ENCODE results near the gene CDCP2. TPM values are rescaled to one million over a fixed set of nuclear protein-coding genes. Genes with fewer than 3 reads are reported as not detected.
"Not testable (repeated sequence)": the region's sequence is repeated elsewhere in the genome, so short reads cannot be mapped to it uniquely, and the experiment has no call there.

The CDCP2 gene
- polyA plus RNA-seq, 12 donors = 0.07 to 0.11 TPM; not detected in 10

DNA sequence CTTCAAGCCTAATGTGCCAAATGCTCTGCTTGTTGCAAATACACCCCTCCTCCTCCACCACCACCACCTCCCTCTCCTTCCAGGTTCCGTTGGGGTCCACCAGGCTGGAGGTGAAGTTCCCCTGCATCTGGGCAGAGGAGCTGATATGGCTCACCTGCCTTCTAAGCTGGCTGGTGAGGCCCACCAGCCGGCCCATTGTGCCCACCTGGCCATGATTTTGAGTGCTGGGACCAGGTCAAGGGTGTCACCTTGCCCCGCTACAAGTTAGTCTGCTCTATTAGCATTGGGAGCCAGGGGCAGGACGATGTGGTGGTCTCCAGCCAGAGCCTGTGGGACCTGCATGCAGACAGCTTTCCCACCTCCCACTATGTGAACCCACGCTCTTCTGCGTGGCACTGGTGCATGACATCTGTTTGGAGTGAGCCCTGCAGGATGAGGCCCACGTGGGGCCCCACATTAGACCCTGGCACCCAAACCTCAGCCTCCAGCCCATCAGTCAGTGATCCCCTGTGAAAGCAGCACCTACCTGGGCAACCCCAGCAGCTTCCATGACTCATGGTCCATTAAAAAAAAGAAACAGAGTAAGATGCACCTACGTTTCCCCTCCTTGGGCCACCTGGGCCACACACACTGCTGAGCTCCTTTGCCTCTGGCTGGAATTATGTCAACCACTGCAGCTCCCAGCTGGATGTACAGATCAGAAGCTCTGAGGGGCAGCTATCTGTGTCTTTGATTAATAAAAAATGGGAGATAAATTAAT lies 15.6 kb upstream of the CDCP2 start:
- DNase-seq = no peak

DNA sequence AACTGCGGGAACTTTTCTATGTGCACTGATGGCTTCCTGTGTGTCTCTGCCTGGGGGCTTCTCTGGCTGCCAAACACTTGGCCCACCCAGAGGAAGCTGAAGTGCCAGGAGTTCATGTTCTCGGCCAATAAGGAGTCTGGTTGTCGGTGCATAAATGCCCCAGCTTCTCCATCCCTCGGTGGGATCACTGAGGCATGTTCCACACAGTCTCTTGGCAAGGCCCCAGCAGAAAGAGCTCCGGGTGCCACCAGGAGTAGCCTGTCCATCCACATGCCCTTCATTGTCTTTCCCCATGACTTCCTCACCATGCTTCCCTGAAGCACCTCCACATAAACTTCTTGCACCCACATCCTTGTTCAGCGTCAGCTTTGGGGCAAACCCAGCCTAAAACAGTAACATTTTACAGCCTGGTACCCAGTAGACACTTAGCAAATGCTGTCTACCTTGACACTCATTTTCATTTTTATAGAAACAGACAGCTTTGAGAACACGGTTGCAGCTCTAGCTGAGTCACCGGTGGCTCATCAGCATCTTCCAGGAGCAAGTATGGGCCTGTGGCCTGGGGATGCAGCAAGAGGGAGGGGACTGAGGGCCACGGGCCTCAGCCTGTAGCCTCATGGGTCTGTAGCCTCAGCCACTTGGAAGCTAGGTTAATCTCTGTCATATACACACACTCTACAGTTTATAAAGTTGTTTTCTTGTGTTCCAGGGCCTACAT lies 14.8 kb upstream of the CDCP2 start:
- no peak for DNase-seq

DNA sequence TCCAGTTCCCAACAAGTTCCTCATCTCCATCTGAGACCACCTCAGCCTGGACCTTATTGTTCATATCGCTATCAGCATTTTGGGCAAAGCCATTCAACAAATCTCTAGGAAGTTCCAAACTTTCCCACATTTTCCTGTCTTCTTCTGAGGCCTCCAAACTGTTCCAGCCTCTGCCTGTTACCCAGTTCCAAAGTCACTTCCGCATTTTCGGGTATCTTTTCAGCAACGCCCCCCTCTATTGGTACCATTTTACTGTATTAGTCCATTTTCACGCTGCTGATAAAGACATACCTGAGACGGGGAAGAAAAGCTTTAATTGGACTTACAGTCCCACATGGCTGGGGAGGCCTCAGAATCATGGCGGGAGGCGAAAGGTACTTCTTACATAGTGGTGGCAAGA lies 13.6 kb upstream of the CDCP2 start:
- DNase-seq = not testable (repeated sequence)

DNA sequence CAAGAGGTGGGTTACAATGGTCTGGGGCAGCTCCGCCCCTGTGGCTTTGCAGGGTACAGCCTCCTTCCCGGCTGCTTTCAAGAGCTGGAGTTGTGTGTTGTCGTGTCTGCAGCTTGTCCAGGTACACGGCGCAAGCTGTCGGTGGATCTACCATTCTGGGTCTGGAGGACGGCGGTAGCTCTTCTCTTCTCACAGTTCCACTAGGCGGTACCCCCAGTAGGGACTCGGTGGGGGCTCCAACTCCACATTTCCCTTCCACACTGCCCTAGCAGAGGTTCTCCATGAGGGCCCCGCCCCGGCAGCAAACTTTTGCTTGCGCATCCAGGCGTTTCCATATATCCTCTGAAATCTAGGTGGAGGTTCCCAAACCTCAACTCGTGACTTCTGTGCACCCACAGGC lies 12.3 kb upstream of the CDCP2 start:
- no peak for DNase-seq

DNA sequence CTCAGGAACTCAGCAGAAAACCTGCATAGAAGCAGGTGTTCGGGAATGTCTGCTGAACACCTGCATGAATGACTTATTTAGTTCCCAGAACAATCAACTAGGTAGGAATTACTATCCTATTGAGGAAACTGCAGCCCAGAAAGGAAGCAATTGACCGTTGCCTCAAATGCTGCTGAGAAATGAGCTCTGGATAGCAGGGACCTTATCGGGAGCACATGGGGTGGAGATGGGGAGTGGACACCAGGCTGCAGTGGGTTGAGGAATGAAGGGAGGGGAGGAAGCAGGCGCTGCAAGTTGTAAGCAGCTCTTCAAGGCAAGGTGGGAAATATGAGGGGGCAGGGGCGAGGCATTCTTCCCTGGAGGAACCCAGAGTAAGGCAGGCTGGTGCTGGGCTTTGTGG lies 10.8 kb upstream of the CDCP2 start:
- no peak for DNase-seq

DNA sequence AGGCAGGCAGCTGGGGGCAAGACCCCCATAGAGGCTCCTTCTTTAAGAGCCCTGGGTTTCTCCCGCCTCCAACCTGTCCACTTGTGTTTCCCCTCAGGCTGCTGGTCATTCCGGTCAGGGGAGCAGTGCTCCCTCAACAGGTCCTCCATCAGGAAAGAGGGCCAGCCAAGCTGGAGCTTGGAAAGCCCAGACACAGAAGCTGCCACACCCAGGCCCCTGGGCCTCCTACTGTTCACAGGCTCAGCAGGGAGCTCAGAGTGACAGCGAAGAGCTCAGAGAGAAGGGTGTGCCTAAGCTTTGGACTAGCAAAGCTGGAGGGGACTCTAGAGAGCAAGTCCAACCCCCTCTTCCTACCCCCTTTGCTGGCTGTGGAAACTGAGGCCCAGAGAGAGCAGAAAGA lies 10.3 kb upstream of the CDCP2 start:
- DNase-seq = no peak

DNA sequence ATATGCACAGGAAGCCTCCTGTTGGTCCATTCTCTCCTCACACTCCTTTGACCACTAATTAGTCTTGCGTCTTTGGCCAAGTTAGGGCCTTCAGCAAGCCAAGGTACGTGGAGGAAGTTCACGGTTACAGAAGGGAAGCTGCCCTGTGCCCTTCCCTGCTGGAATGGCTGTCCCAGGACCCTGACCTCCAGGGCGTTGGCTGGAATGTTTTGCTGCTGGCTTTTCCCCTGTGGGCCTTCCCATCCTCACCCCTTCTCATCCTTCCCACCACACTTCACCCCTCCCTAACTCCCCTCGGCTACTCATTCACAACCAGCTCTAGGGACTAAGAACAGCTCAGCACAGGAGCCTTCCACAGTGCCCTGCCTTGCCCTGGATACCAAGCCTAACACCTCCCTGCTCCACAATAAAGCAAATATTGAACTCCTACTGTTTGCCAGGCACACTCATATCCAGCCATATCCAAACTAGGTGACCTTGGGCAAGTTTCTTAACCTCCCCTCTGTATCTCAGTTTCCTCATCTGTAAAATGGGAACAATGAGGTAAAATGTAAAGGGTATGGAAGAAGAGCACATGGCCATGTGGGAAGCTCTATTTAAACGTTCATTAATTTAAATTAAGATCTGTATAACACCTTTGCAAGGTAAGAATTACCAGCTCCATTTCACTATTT lies 8.8 kb upstream of the CDCP2 start:
- no peak for DNase-seq

DNA sequence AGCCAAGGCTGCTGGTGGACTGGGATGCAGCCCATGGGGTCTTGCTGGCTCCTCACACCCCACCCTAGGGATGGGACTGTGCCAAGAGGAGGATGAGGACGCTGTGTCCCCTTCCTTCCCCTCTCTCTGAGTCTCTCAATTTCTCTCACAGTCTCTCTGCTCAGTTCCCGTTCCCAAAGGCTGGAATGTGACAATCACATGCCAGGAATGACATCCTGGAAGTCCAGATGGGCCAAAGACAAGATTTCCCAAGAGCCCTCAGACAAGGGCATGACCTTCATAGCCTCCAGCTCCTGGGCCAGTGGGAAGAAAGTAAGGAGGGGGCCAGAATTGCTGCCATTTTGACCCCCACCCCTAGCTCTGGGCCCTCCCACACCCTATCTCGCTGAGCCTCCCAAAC lies 7.6 kb upstream of the CDCP2 start:
- no peak for DNase-seq

DNA sequence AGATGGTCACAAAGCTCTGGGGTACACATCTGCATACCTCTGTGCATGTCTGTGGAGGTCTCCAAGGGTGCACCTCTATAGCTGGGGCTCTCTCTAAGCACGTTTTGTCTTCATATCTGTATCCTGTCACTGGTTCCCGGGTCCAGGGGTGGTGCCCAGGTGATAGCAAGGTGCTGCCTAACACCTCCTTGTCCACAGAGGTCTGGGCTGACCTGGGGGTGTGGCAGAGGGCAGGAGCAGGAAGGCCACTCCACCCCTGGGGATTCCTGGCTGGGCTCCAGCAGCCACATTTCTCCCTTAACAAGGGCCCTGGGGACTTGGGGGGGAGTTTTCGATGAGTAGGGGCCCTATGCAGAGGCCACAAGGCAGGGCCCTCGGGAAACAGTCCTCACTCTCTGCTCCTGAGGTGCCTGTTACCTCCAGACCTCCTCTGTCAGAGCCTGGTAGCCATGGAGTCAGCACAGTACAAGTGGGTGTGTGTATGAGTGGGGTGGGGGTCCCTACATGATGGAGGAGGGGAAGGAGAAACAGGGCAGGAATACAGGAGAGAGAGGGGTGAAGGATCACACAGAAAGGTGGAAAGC lies 7.0 kb upstream of the CDCP2 start:
- DNase-seq = no peak

DNA sequence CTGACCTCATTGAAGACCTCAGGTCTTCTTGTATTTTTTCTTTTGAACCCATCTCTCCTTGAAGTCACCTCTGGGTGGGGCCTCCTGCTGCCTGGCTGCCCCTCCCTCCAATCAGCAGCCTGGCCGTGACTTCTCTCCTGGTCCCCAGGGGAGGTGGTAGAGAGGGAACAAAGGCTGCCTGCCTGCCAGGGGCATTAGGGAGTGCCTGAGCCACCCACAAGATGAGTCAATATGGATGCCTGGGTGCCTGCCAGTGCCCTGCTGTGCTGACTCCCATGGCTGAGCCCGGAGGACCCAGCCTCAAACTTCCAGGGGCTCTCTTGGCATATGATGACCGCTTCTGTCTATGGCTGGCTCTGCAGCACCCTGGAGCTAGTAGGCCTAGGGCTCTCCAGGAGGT lies 5.3 kb upstream of the CDCP2 start:
- no peak for DNase-seq

DNA sequence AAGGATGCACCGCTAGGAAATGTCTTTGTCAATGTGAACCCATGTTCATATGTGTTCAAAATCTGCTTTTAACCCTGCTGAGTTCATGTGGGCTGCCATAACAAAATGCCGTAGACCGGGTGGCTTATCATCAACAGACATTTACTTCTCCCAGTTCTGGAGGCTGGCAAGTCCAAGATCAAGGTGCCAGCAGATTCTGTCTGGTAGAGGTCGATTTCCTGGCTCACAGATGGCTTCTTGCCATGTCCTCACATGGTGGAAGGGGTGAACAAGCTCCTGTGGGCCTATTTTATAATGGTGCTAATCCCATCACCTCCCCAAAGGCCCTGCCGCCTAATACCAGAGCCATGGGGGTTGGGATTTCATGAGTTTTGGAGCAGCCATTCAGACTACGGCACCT lies 4.6 kb upstream of the CDCP2 start:
- DNase-seq = no peak

DNA sequence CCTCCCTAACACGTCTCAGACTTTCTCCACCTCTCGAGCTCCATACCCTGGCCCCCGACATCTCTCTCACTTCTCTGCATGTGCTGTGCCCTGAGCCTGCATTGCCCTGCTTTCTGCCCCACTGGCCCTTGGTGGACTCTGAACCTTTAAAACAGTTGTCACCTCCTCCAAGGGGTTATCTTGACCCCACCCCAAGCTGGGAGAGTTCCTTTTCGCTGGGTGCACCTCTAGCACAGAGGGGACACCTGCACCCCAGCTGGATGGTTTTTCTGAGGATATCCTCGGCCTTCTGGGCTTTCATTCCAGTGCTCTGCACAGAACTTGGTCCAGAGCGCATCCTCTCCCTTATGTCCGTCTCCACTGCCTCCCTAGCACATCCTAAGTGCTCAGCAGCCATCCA lies 4.2 kb upstream of the CDCP2 start:
- no peak for DNase-seq

DNA sequence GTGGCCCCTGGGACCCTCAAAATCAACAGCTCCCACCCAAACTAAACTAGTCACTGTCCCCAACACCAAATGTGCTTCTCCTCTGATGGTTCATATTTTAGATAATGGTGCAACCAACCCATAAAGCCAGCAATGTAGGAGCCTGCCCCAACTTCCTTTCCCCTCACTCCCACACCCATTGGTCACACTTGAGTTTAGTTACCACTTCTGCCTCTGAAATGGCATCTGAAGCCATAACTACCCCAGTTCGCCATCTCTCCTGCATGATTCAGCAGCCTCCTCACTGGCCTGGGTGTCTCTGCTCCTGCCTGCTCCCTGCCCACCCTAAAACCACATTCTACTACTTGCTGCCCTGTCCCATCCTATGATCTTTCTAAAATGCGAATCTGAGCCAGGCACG lies 3.4 kb upstream of the CDCP2 start:
- DNase-seq = no peak

DNA sequence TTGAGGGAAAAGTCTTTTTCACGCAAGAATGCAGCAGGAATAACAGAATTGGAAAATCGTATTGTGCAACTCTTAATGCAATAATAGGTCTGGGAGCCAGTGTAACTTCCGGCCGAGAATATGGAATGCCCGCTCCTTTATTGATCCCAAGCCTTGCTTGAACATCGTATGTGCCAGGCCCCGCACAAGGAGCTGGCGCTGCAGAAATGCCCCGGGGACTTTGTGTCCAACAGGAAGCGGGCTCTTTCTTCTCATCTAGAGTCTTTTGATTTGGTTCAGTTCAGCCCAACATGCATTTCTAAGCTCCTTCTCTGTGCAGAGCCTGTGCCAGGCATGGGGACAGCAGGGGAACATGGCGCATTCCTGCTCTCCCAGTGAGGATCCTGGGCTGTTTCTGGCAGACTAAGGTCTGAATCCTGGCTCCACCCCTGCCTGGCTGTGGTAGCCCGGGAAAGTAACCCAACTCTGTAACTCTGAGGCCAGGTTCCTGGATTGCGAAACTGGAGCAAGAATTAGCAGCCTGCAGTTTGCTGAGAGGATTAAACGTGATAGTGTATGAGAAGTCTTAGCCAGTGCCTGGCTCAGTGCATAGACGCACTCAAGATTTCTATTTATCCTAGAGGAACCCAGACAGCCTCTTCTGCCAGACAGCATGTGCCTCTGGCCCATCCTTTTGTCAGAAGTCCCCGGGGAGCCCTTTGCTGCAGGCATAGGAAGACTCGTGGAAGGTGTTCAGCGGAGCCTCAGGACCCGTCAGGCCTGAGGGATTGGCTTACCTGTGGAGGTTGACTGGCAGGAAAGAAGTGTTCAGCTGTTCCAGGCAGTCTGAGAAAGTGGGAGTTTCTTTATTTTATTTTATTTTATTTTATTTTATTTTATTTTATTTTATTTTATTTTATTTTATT lies 987 bp upstream of the CDCP2 start:
- peak; percentile 63 for DNase-seq

DNA sequence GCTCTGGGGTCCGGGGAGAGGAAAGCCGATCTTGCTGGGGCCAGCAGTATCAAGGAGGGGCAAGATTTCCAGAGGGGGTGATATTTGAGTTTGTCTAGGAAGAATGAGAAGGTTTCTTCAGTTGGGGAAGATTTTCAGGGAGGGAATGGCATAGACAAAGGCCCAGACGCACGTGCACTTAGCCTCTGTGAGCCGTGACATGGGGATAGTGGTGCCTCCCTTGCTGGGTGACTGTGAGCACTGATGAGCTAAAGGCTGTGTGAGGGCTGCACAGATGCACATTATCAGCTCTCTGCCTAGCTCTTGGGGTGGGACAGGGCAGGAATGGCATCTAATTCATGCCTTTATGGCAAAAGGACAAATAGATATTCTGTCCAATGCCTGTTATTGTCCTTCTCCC lies 1.8 kb downstream of the CDCP2 start:
- DNase-seq = no peak

DNA sequence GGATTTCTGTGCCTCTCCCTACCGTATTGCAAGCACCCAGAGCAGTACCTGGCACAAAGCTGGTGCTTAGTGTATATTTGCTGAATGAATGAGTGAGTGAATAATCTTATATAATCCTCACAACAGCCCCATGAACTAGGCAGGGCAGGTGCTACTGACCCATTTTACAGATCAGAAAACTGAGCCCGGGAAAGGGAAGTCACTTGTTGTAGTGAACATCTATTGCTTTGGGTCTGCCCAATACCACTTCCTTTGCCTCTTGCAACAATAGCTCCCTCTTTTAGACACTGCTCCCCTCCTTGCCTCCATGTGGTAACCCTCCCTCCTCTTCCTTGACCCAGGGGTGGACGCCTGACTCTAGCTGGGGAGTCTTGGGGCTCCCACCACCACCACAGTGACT lies 3.1 kb downstream of the CDCP2 start:
- no peak for DNase-seq

DNA sequence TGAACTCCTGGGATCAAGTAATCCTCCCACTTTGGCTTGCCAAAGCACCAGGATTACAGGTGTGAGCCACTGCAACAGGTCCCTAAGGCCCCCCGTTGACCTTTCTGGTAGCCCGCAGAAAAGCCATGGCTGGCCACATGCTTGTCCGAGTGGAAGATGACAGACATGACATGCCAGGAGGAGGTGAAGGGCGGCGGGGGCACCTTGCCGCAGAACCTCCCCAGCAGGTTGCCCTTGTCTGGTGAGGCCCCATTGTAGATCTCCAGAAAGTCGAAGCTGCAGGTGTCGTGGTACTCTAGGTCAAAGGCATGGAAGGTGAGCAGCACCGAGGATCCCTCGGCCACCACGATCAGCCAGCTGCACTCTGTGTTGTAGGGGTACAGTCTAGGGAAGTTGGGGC lies 8.4 kb downstream of the CDCP2 start:
- DNase-seq = no peak

DNA sequence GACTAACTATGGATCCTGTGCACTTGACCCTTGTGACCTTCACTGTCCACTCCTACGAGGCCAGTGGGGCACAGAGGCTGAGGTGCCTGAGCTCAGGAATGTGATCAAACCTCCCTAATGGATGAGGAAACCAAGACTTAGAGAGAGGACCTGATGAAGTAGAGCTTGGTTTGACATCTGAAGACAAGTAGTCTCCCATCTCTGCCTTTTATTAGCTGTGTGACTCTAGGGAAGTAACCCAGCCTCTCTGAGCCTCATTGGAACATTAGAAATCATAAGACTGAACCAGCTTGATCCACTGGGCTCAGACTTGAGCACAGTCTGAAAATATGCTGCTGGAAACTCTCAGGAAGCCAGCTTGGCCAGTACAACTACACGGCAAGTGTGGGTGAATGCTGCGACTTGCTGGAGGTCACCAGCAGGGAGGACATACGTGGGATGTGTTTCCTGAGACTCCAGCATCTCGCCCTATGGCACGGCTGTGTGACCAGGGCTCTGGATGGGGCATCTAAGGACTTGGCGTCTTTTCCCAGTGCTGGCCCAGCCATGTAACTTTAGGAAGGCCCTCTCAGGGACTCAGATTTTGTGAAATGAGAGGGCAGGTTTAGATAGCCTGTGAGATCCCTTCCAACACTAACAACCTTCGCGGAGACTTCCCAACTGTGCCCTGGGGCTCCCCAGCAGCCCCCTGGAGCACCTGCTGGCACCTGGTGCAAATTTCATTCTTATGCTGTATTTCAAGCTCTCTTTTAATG lies 10.5 kb downstream of the CDCP2 start:
- no peak for DNase-seq

DNA sequence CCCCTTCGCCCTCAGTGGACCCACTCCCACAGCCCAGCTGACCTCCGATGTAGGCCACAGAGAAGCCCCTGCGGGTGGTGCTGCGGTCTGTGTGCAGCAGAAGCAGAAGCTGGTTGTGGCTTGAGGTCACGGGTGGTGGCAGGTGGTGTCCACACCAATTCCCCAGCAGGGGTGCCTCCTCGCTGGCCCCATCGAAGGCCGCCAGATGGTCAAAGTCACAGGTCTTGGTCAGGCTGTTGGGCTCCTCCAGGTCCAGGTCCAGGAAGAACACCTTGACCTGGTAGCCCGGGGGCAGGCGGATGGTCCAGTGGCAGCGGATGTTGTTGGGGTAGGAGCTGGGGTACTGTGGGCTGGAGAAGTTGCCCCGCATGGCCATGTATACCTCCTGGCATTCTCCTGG lies 13.1 kb downstream of the CDCP2 start:
- DNase-seq = no peak

DNA sequence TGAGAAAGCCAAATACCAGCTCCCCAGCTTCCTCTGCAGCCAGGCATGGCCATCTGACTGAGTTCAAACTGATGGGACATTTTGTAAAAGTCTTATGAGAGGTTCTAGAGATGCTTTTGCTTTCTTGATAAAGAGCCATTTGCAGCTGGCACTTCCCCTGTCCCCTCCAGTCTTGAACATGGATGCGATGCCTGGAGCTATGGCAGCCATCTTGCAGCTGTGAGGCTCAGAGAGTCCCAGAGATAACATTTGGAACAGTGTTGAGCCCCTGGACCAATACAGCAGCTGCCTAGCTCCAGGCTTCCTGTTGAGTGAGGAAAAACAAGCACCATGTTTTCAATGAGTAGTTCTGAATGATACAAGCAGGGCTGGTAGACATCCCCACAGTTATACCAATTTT lies 13.8 kb downstream of the CDCP2 start:
- DNase-seq = no peak

DNA sequence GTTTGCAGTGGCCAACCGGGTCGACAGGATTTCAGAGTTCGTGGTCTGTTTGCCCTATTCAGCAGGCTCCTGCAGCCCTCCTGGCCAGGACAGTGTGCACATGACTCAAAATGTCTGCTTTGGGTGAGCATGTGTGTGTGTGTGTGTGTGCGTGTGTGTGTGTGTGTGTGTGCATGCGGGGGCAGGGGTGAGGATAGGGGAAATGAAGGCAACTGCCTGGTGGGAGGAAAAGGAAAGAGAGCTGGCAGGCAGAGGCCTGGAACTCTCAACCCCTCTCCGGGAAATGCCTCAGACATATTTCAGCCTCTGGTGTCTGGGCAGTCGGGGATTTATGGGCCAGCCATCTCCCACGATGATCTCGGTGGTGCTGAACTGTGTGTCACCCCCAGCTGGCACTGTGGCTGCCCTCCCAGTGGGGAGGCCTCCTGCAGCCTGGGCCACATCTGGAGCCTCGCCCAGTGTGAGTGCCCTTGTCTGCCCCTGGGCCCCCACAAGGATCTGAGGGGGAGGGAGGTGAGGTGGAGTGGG lies 15.2 kb downstream of the CDCP2 start:
- no peak for DNase-seq
